ENCODE results near the gene TIMM21. TPM values are rescaled to one million over a fixed set of nuclear protein-coding genes. Genes with fewer than 3 reads are reported as not detected.

The TIMM21 gene
- total RNA-seq: 10 to 100 TPM; 13.1 to 17.3 (median 16.1) TPM
- total RNA-seq (2013): 24.7 TPM

DNA sequence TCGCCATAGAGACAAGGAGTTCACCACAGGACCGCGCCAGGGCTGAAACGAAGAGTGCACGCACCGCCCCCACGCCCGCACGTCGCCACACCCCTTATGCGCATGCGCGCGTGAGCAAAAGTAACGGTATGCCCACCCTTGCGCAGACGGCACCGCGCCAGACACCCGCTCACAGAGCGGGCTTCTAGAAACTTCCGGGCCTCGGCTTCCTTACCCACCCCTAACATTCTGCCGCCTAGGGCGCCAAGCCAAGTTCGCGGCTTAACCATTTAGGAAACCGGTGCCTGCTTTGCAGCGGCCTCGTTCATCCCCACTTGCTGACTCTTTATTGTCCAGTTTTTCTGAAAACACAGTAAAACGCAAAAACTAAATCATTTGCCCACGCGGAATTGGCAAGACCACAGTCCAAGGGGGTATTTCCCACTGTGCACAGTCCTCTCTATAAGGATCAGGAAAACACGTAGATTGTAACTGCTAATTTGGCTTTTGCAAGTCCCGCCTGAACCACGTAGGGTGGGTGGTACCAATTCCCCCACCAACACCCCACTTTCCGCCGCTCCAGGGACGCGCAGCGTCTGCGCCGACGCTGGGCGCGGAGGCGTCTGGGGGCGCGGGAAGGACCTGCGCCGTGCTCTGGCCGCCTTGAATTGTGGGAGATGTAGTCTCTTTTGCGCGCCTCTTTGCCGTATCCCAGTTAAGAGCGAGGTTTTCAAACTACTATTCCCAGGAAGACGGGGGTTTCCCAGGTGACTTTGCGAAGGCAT lies at the start of gene TIMM21, which contains the start of gene FBXO15:
TIMM21 (plus strand) TSS at position 745 of the 764 bp plus-strand sequence. CDS start 286 bp downstream, outside the sequence.
FBXO15 (minus strand) TSS at position 56 of the 764 bp plus-strand sequence; CDS start at position 7, 49 bp downstream.
- intact Hi-C loops (cut with micrococcal nuclease): loop anchor here (1.0 kb wide), 3 partner anchors 144 to 449 kb away; partner anchors contain the start of gene ZNF407
- Mint-ChIP-seq H3K36me3 (no peaks in the 10 kb centered on the region), H3K9me3 (no peaks in the 10 kb centered on the region), H3K27ac (peak within 1 kb of the TSS; percentile 98 to 100), H3K4me3 (peak within 1 kb of the TSS; percentile 97), H3K4me1 (peaks cover 36% of the 10 kb centered on the region in 2 donors), H3K27me3 (ENCODE audit: low read depth in 2 of 2) (peaks cover 6 to 7% of the 10 kb centered on the region in 2 donors)
- H3K4me3 ChIP-seq (ENCODE audit: low read length): peak within 1 kb of the TSS; percentile 84
- no peak for TF ChIP-seq CTCF (IDR thresholded peaks at IDR 0.05)
- H3K9me3 ChIP-seq (ENCODE audit: control insufficient read depth, insufficient read depth, low read length): no peaks in the 10 kb centered on the region
- peak within 1 kb of the TSS; percentile 96 for H3K27ac ChIP-seq (ENCODE audit: low read length)
- H3K36me3 ChIP-seq (ENCODE audit: control insufficient read depth, insufficient read depth, low read length): peaks cover 5% of the 10 kb centered on the region
- H3K4me1 ChIP-seq (ENCODE audit: control insufficient read depth, insufficient read depth, low read length): peaks cover 15% of the 10 kb centered on the region
- peak; percentile 84 to 93 (median 85) for ATAC-seq
- DNase-seq: peak; percentile 93 to 99
- H3K27me3 ChIP-seq (ENCODE audit: control insufficient read depth, insufficient read depth, low read length): no peaks in the 10 kb centered on the region
- WGBS (ENCODE audit: insufficient coverage): under 1% methylated on average over 57 of the region's 58 CpGs

GRCh38 chr18:74108460-74108859 lies 39.9 kb upstream of the TIMM21 start:
- Mint-ChIP-seq H3K27ac (no peak overlapping the region), H3K4me1 (peaks cover 5 to 6% of the 10 kb centered on the region in 2 donors), H3K4me3 (no peak overlapping the region), H3K9me3 (peaks cover 5% of the 10 kb centered on the region in 2 donors), H3K27me3 (ENCODE audit: low read depth in 2 of 2) (peaks cover 2 to 7% of the 10 kb centered on the region in 2 donors), H3K36me3 (peaks cover 10% of the 10 kb centered on the region)
- no peak overlapping the region for H3K27ac ChIP-seq (ENCODE audit: low read length)
- no peaks in the 10 kb centered on the region for H3K4me1 ChIP-seq (ENCODE audit: control insufficient read depth, insufficient read depth, low read length)
- no peaks in the 10 kb centered on the region for H3K27me3 ChIP-seq (ENCODE audit: control insufficient read depth, insufficient read depth, low read length)
- ATAC-seq: no peak
- 67% methylated on average over 1 of the region's 2 CpGs for WGBS (ENCODE audit: insufficient coverage)
- H3K4me3 ChIP-seq (ENCODE audit: low read length): no peak overlapping the region
- TF ChIP-seq CTCF (IDR thresholded peaks at IDR 0.05): no peak
- H3K36me3 ChIP-seq (ENCODE audit: control insufficient read depth, insufficient read depth, low read length): no peaks in the 10 kb centered on the region
- intact Hi-C loops (cut with micrococcal nuclease): no loop called here
- no peaks in the 10 kb centered on the region for H3K9me3 ChIP-seq (ENCODE audit: control insufficient read depth, insufficient read depth, low read length)
- no peak for DNase-seq

DNA sequence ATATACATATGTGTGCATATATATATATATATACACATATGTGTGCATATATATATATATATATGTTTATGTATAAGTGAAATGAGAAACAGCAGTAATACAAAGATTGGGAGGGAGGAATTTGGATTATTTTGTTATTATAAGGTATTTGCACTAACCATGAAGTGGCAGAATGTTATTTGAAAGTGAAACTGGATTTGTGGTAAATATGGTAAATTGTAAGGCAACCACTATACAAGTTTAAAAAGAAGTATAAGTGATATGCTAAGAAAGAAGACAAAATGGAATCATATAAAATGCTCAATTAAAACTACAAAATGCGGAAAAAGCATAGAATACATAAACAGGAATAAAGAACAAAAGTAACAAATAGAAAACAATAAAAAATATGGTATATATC lies 38.2 kb upstream of the TIMM21 start:
- Mint-ChIP-seq H3K36me3 (peaks cover 10% of the 10 kb centered on the region), H3K27ac (no peak overlapping the region), H3K27me3 (ENCODE audit: low read depth in 2 of 2) (no peaks in the 10 kb centered on the region), H3K9me3 (peaks cover 5% of the 10 kb centered on the region in 2 donors), H3K4me1 (peaks cover 5 to 6% of the 10 kb centered on the region in 2 donors), H3K4me3 (no peak overlapping the region)
- no peaks in the 10 kb centered on the region for H3K9me3 ChIP-seq (ENCODE audit: control insufficient read depth, insufficient read depth, low read length)
- no peak overlapping the region for H3K27ac ChIP-seq (ENCODE audit: low read length)
- intact Hi-C loops (cut with micrococcal nuclease): no loop called here
- no peaks in the 10 kb centered on the region for H3K27me3 ChIP-seq (ENCODE audit: control insufficient read depth, insufficient read depth, low read length)
- no peak overlapping the region for H3K4me3 ChIP-seq (ENCODE audit: low read length)
- TF ChIP-seq CTCF (IDR thresholded peaks at IDR 0.05): no peak
- DNase-seq (no peak), ATAC-seq (no peak)
- no CpG with 5 or more reads among the region's 1 CpG for WGBS (ENCODE audit: insufficient coverage)
- no peaks in the 10 kb centered on the region for H3K36me3 ChIP-seq (ENCODE audit: control insufficient read depth, insufficient read depth, low read length)
- no peaks in the 10 kb centered on the region for H3K4me1 ChIP-seq (ENCODE audit: control insufficient read depth, insufficient read depth, low read length)

Data from natural killer cell (primary cell).